ENCODE results near the gene NGLY1.

The NGLY1 gene

DNA sequence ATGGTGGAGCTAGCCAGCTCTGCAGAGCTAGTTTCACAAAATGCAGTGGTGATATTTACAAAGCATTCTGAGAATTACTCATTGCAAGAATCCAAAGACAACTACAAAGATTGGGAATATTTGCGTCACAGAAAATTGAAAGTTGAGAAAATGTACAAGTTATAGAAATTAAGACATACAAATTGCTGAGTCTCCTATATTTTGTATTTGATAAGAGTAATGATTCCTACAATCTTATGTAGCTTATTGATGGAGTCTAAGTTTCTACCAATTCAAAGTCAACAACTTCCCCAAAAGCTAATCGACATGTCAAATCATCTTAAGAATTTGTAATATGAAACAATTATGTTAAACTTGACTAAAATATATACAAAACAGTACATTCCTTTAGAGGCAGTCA is 72.2 kb downstream of the NGLY1 start:
- TF ChIP-seq, protein P1, sequence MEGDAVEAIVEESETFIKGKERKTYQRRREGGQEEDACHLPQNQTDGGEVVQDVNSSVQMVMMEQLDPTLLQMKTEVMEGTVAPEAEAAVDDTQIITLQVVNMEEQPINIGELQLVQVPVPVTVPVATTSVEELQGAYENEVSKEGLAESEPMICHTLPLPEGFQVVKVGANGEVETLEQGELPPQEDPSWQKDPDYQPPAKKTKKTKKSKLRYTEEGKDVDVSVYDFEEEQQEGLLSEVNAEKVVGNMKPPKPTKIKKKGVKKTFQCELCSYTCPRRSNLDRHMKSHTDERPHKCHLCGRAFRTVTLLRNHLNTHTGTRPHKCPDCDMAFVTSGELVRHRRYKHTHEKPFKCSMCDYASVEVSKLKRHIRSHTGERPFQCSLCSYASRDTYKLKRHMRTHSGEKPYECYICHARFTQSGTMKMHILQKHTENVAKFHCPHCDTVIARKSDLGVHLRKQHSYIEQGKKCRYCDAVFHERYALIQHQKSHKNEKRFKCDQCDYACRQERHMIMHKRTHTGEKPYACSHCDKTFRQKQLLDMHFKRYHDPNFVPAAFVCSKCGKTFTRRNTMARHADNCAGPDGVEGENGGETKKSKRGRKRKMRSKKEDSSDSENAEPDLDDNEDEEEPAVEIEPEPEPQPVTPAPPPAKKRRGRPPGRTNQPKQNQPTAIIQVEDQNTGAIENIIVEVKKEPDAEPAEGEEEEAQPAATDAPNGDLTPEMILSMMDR (IDR thresholded peaks at IDR 0.05; ENCODE audit: borderline replicate concordance, insufficient read depth, low read depth, low read length) = no peak
- no peak overlapping the region for H3K4me3 ChIP-seq (ENCODE audit: low read depth, low read length)

DNA sequence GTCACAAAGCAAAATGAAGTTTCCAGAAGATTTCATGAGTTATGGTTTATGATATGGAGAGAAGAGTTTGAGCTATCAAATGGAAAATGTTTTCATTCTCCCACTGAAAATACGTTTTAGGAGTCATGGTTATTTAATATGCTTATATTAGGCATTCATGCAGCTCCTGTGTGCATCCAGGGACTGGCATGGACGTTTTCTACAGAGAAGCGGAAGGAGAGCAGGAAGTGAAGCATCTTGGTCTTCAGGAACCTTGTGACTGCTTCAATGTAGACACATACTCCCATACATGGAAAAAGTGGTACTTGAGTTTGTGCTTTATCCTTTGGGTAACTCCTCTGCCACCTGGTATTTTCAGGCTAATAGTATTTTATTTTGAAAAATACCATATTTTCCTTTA is 75.2 kb downstream of the NGLY1 start:
- H3K4me3 ChIP-seq (ENCODE audit: low read depth, low read length) = no peak overlapping the region
- TF ChIP-seq, protein P1 (IDR thresholded peaks at IDR 0.05; ENCODE audit: borderline replicate concordance, insufficient read depth, low read depth, low read length) = no peak

DNA sequence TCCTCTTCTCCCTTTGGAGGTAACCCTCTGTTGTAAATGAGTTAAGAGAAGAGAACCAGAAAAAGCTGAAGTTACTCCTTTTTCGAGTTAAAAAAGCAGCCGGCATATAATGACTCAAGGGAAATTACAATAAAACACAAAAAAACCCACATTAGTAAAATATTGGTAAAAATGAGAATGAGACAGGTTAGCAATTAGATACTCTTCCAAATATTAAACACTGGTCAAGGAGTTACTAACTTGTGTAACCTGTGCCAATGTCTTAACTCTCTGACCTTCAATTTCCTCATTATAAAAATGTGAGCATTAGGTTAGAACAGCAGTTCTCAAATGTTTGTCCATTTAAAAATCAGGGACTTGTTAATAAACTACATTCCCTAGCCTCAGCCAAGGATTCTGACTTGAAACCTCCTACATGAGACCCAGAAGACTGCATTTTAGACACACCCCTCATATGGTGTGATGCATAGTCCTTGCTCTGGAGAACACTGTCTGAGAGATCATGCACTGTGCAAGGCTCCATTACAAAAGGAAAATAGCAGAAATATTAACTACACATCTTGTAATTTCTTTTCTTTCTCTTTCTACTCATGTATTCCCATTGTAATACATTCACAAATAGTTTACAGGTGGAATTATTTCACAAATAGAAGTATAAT is 75.8 kb downstream of the NGLY1 start:
- H3K4me3 ChIP-seq (ENCODE audit: low read depth, low read length) = no peak overlapping the region

DNA sequence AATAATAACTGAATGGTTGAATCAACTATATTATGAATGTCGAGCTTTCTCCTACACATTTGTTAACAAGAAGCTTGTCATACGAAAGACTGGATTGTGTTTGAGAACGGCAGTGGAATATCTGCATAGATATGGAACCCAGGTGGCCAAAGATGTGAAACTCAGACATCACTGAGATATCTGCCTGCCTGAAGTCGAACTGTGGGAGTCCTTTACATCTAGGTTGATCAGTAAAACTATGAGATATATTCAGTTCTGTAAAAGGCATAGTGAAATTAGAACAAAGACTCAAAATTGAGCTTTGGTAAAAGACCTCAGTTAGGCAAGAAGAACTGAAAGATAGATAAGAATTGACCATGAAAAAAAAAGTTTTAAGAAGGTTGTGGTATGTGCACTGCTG is 77.0 kb downstream of the NGLY1 start:
- H3K4me3 ChIP-seq (ENCODE audit: low read depth, low read length) = no peak overlapping the region
- TF ChIP-seq, protein P1 (IDR thresholded peaks at IDR 0.05; ENCODE audit: borderline replicate concordance, insufficient read depth, low read depth, low read length) = no peak

More for the DNA sequence above, 75.8 kb downstream of the NGLY1 start:
- TF ChIP-seq, protein P1 (IDR thresholded peaks at IDR 0.05; ENCODE audit: borderline replicate concordance, insufficient read depth, low read depth, low read length) = no peak

DNA sequence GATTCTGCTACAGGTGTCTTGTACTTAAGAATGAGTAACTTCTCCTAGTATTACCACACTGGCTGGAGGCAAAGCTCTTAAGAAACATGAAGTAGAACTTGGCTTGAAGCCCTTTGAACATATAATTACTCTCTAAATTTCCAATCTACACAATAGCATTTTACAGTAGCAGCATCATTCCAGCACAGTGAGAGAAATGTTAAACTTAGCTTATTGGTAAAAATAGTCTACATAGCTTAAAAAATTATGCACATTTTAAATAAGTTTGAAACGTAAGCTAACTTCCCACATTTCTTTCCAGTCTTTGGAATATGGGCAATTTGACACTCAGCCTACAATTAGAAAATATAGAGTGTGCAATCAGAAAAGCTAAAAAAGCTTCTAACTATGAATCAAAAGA is 85.7 kb downstream of the NGLY1 start:
- H3K4me3 ChIP-seq (ENCODE audit: low read depth, low read length) = no peak overlapping the region
- TF ChIP-seq, protein P1 (IDR thresholded peaks at IDR 0.05; ENCODE audit: borderline replicate concordance, insufficient read depth, low read depth, low read length) = no peak

DNA sequence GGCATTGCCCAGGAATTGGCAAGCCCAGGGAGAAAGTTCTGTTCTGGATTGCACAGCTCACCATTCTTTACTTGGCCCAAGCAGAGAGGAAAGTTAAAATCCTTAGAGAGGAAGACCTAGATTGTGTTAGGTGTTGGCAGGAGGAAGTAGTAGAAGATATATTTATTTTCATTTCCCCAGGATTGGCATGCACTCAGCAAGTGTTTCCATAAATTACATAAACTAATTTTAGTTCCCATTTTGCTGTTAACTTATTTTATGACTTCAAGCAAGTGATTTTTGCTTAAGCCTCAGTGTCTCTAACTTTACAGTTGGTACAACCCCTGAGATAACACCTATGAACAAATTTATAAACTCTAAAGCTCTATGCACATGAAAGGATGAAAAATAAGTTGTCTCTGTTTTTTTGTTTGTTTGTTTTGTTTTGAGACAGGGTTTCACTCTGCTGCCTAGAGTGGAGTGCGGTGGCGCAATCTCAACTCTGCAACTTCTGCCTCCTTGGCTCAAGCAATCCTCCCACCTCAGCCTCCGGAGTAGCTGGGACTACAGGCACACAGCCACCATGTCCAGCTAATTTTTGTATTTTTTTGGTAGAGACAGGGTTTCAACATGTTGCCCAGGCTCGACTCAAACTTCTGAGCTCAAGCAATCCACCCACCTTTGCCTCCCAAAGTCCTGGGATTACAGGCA is 87.4 kb downstream of the NGLY1 start:
- TF ChIP-seq, protein P1 (IDR thresholded peaks at IDR 0.05; ENCODE audit: borderline replicate concordance, insufficient read depth, low read depth, low read length) = no peak
- no peak overlapping the region for H3K4me3 ChIP-seq (ENCODE audit: low read depth, low read length)

DNA sequence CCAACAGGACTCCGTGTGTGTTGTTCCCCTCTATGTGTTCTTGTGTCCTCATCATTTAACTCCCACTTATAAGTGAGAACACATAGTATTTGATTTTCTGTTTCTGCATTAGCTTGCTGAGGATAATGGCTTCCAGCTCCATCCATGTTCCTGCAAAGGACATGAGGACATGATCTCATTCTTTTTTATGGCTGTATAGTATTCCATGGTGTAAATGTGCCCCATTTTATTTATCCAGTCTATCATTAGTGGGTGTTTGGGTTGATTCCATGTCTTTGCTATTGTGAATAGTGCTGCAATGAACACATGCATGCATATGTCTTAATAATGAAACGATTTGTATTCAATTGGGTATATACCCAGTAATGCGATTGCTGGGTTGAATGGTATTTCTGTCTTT is 90.0 kb downstream of the NGLY1 start:
- TF ChIP-seq, protein P1 (IDR thresholded peaks at IDR 0.05; ENCODE audit: borderline replicate concordance, insufficient read depth, low read depth, low read length) = no peak
- H3K4me3 ChIP-seq (ENCODE audit: low read depth, low read length) = no peak overlapping the region
